Astrocyte (in vitro differentiated cells and primary cell): ENCODE results near the gene ABI2.

Experiments
- EZH2 ChIP-seq: IDR thresholded peaks from 2 replicates; pipeline ENCODE4 v1.6.1; 2012; ENCODE audit warnings: mild to moderate bottlenecking, low read length, inconsistent platforms; ENCODE audit not compliant: insufficient read depth
- TF ChIP-seq, protein P1 (sequence below): IDR thresholded peaks from 2 replicates; pipeline ENCODE4 v1.5.1; 2011; ENCODE audit warnings: low read depth, mild to moderate bottlenecking, inconsistent platforms, low read length, moderate library complexity; ENCODE audit not compliant: insufficient read depth

DNA sequence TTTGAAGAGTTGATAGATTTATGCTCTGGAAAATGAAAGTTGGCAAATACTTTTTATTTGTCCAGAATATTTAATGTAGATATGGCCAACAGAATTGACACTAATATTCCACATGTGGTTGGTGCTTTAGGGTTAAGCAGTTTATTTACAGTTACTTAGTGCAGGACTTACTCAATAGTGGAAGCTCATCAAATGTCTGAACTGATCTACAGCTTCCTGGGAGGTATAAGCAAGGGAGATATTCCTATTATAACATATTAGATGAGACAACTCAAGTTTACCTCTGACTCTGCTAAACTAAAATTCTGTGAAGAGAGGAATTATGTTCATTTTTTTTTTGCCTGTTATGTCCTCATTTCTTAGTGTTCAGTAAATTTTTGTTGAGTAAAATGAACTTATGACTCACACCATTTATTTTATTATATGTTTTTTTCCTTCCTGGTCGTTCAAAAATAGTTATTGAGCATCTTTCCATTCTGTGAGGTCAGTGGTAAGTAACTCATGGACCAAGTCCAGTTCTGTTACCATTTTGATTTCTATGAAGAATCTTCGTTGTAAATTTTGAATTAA, 13.6 kb downstream of the ABI2 start:
- TF ChIP-seq EZH2: no peak
- TF ChIP-seq, protein P1, sequence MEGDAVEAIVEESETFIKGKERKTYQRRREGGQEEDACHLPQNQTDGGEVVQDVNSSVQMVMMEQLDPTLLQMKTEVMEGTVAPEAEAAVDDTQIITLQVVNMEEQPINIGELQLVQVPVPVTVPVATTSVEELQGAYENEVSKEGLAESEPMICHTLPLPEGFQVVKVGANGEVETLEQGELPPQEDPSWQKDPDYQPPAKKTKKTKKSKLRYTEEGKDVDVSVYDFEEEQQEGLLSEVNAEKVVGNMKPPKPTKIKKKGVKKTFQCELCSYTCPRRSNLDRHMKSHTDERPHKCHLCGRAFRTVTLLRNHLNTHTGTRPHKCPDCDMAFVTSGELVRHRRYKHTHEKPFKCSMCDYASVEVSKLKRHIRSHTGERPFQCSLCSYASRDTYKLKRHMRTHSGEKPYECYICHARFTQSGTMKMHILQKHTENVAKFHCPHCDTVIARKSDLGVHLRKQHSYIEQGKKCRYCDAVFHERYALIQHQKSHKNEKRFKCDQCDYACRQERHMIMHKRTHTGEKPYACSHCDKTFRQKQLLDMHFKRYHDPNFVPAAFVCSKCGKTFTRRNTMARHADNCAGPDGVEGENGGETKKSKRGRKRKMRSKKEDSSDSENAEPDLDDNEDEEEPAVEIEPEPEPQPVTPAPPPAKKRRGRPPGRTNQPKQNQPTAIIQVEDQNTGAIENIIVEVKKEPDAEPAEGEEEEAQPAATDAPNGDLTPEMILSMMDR: no peak
